ENCODE results near the gene SMIM35. TPM values are rescaled to one million over a fixed set of nuclear protein-coding genes. Genes with fewer than 3 reads are reported as not detected.

SMIM35 gene
- total and polyA plus RNA-seq, 2 of the 4 experiments (the other 2 are of a cell fraction) = not detected

DNA sequence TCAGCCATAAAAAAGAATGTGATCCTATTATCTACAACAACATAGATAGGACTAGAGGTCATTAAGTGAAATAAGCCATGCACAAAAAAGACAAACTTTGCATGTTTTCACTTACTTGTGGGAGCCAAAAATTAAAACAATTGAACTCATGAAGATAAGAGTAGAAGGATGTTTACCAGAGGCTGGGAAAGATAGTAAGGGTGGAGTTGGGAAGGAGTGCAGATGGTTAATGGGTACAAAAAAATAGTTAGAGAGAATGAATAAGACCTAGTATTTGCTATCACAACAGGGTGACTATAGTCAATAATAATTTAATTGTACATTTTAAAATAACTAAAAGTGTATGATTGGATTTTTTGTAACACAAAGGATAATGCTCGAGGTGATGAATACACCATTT is 127.8 kb downstream of the SMIM35 start:
- Histone ChIP-seq H2AK5ac (ENCODE audit: low read depth, low read length) (no peak overlapping the region), H3K9me1 (ENCODE audit: insufficient read depth, low read length) (no peaks in the 10 kb centered on the region), H2AFZ (replicated peaks; ENCODE audit: low read length, poor library complexity) (no peak overlapping the region), H3K23ac (ENCODE audit: low read depth, low read length) (no peak overlapping the region), H3K9ac (ENCODE audit: low read depth, low read length) (no peak overlapping the region), H4K5ac (ENCODE audit: low read depth, low read length) (no peak overlapping the region), H3K4ac (ENCODE audit: low read depth, low read length) (no peak overlapping the region), H3K4me2 (ENCODE audit: low read depth, low read length) (no peak overlapping the region), H4K8ac (ENCODE audit: low read depth in 2 of 2, low read length in 2 of 2) (no peak overlapping the region), H2BK20ac (ENCODE audit: low read depth, low read length) (no peak overlapping the region), H3K56ac (ENCODE audit: extremely low read depth, insufficient read depth, low read length) (no peak overlapping the region), H3K27me3 (ENCODE audit: control insufficient read depth, insufficient read depth, low read length) (peaks cover 2% of the 10 kb centered on the region; the same call in 1 of the 2 replicates), H2AK9ac (replicated peaks; ENCODE audit: low read depth, low read length, poor library complexity) (no peak overlapping the region), H3K9me3 (ENCODE audit: control insufficient read depth, insufficient read depth, low read length) (no peaks in the 10 kb centered on the region), H2BK120ac (ENCODE audit: low read depth, low read length) (no peak overlapping the region), H3K79me1 (ENCODE audit: low read depth in 1 of 2, low read length in 2 of 2) (no peaks in the 10 kb centered on the region), H3K4me3 (ENCODE audit: insufficient read depth, low read depth, low read length) (no peak overlapping the region), H2BK15ac (ENCODE audit: low read depth, low read length) (no peak overlapping the region), H4K91ac (ENCODE audit: insufficient read depth, low read depth, low read length) (no peak overlapping the region), H3K14ac (replicated peaks; ENCODE audit: low read depth, low read length) (no peak overlapping the region), H3K18ac (ENCODE audit: low read depth, low read length) (no peak overlapping the region), H3K36me3 (ENCODE audit: control insufficient read depth, insufficient read depth, low read length) (no peaks in the 10 kb centered on the region), H3K27ac (ENCODE audit: insufficient read depth, low read length) (no peak overlapping the region), H4K20me1 (ENCODE audit: insufficient read depth, low read length) (no peaks in the 10 kb centered on the region), H3K4me1 (ENCODE audit: control insufficient read depth, insufficient read depth, low read length) (no peaks in the 10 kb centered on the region), H2BK5ac (ENCODE audit: low read depth, low read length, poor library complexity, severe bottlenecking) (no peak overlapping the region)
- TF ChIP-seq FOS (IDR thresholded peaks at IDR 0.05; ENCODE audit: low read depth, low read length) = no peak
- TF ChIP-seq MXI1 (IDR thresholded peaks at IDR 0.05; ENCODE audit: borderline replicate concordance, low read depth, low read length) = no peak
- TF ChIP-seq MAZ (IDR thresholded peaks at IDR 0.05; ENCODE audit: borderline replicate concordance, low read depth, low read length) = no peak
- no peak for TF ChIP-seq BHLHE40 (IDR thresholded peaks at IDR 0.05; ENCODE audit: low read depth, low read length)
- no peak for TF ChIP-seq RCOR1 (IDR thresholded peaks at IDR 0.05; ENCODE audit: insufficient replicate concordance, low read length)
- TF ChIP-seq, protein P1, sequence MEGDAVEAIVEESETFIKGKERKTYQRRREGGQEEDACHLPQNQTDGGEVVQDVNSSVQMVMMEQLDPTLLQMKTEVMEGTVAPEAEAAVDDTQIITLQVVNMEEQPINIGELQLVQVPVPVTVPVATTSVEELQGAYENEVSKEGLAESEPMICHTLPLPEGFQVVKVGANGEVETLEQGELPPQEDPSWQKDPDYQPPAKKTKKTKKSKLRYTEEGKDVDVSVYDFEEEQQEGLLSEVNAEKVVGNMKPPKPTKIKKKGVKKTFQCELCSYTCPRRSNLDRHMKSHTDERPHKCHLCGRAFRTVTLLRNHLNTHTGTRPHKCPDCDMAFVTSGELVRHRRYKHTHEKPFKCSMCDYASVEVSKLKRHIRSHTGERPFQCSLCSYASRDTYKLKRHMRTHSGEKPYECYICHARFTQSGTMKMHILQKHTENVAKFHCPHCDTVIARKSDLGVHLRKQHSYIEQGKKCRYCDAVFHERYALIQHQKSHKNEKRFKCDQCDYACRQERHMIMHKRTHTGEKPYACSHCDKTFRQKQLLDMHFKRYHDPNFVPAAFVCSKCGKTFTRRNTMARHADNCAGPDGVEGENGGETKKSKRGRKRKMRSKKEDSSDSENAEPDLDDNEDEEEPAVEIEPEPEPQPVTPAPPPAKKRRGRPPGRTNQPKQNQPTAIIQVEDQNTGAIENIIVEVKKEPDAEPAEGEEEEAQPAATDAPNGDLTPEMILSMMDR (conservative IDR thresholded peaks at IDR 0.05; ENCODE audit: low read depth, low read length) = no peak
- no peak for TF ChIP-seq MAFK (IDR thresholded peaks at IDR 0.05; ENCODE audit: low read depth, low read length)
- TF ChIP-seq, protein P2, sequence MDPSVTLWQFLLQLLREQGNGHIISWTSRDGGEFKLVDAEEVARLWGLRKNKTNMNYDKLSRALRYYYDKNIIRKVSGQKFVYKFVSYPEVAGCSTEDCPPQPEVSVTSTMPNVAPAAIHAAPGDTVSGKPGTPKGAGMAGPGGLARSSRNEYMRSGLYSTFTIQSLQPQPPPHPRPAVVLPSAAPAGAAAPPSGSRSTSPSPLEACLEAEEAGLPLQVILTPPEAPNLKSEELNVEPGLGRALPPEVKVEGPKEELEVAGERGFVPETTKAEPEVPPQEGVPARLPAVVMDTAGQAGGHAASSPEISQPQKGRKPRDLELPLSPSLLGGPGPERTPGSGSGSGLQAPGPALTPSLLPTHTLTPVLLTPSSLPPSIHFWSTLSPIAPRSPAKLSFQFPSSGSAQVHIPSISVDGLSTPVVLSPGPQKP (IDR thresholded peaks at IDR 0.05; ENCODE audit: borderline replicate concordance, low read depth, low read length) = no peak
- TF ChIP-seq RAD21 (IDR thresholded peaks at IDR 0.05; ENCODE audit: low read length) = no peak
- CTCF ChIA-PET = no interaction called here
- in situ Hi-C loops (cut with MboI; ENCODE audit: low sequenced_read_pairs) = no loop called here
- DNase-seq = no peak
- no CpG with 5 or more reads among the region's 1 CpG for WGBS, 2 experiments (ENCODE audit: extremely low coverage in 2 of 2, insufficient read length in 1 of 2)
- ATAC-seq (ENCODE audit: low read depth) = no peak
- intact Hi-C loops (cut with micrococcal nuclease) = no loop called here
- dilution Hi-C loops (cut with HindIII; ENCODE audit: low sequenced_read_pairs, unreplicated experiment) = no loop called here
- POLR2A ChIA-PET (ENCODE audit: unreplicated experiment) = no interaction called here
- BruUV-seq (replicated peaks) = no TSS peak
